SH-SY5Y (cell line): ENCODE measurements around the gene CLDN19.

Experiments
- GATA2 ChIP-seq: IDR thresholded peaks from 2 replicates; pipeline ENCODE4 v1.6.1; 2011; ENCODE audit warnings: mild to moderate bottlenecking, low read depth, low read length
- GATA3 ChIP-seq: IDR thresholded peaks from 2 replicates; pipeline ENCODE4 v1.6.1; 2011; ENCODE audit warnings: low read depth, mild to moderate bottlenecking, low read length, moderate library complexity

DNA sequence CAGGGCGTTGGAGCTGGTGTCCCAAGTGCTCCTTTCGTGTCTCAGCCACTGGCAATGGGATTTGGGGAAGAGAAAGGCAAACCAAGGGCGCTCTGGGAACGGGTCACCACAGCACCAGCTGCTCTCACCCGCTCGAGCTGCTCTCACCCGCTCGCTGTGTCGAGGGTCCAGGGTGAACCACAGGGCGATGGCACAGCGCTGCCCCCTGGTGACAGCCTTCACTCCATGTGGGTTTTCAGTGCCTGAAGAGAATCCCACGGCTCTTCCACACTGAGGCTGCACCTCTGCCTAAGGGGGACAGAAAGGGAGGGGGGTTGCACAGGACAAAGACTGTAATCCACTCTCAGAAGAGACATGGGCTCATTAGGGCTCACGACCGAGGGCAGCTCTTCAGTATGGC, 7.1 kb upstream of the CLDN19 start:
- TF ChIP-seq GATA2 = no peak
- no peak for TF ChIP-seq GATA3
